Fibroblast of skin of left biceps (primary cell): ENCODE measurements around the gene CNPY3.

Source experiments
- DNase-seq, 2 experiments: peaks; one replicate each; pipeline ENCODE4 v3.0.0-alpha.2; 2013; ENCODE audit warnings: low read depth in 2 of 2

Gene CNPY3

GRCh38 chr6:42981836-42982235 lies 52.6 kb downstream of the CNPY3 start:
- no peak for DNase-seq

GRCh38 chr6:42984001-42984923 lies 55.0 kb downstream of the CNPY3 start, which contains the start of gene PPP2R5D:
TSS of gene PPP2R5D (plus strand) at chr6:42984570. CDS start at chr6:42984678, 108 bp downstream.
- peak; percentile 96 to 97 for DNase-seq

- DNase-seq, result no peak
These were observed 55.7 kb downstream of the CNPY3 start for GRCh38 chr6:42984924-42985475.

- no peak for DNase-seq
These were observed 58.5 kb downstream of the CNPY3 start for GRCh38 chr6:42987533-42988451.

- DNase-seq, result no peak
These were observed 59.3 kb downstream of the CNPY3 start for GRCh38 chr6:42988486-42989020.
